ENCODE measurements around the gene FRMD4B.
"Not testable (repeated sequence)": the region's sequence is repeated elsewhere in the genome, so short reads cannot be mapped to it uniquely, and the experiment has no call there.

FRMD4B gene

DNA sequence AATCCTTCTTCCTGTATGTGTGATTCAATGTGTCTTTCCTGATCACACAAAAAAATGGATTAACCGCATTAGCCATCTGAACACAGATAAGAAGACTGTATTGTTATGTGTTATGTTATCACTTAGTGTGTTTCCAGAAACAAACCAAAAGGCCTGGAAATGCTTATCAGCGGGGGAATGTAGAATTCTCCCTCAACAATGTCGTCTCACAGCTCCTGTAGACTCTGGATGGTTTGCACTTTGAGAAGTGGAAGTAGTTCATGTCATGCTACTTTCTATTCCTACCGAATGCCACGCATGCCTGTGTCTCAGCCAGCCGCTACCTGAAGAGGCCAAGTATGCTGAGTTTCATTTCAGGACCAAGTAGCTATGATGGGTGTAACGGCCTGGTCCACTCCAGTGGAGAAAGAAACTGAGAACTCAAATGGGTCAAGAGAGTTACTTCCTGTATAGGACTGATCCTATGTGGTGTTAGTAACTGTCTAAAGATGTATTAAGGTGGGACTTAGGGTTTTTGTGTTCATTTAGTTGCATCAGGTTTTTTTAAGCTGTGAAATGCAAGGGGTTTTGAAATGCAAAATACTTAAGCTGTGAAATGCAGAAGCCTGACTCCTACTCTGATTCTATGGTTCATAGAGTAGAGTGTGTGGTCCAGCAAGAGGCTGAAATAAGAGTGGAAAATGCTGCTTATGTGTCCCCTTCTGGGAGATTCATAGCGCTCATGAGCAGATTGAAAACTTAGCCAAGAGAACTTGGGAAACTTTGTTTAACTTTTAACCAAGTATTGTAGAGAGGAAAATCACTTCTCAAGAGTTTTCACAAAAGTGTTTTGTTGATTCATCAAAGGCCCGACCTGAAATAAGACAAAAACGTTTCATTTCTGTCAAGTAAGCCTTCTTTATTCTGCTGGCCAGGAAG, 145.0 kb downstream of the FRMD4B start:
- no peak for DNase-seq (ENCODE audit: low spot score)

DNA sequence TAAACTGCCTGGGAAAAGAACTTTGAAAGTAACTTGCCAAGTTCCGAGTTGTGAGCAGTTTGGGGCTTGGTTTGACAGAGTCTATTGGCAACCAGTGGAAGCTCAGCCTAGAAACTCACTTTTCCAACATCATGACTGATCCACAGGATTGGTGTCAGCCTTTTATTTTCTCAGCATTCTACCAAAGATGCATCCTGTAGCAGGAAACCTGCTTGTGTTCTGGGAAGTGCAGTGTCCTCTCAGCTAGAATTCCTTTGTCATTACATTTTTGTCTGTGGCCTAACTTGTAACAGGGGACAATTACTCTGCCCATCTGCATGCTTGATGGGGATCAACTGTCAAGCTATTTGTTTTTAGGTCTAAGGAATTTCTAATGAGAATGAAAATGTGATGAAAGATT, 146.8 kb downstream of the FRMD4B start:
- DNase-seq (ENCODE audit: low spot score): no peak

DNA sequence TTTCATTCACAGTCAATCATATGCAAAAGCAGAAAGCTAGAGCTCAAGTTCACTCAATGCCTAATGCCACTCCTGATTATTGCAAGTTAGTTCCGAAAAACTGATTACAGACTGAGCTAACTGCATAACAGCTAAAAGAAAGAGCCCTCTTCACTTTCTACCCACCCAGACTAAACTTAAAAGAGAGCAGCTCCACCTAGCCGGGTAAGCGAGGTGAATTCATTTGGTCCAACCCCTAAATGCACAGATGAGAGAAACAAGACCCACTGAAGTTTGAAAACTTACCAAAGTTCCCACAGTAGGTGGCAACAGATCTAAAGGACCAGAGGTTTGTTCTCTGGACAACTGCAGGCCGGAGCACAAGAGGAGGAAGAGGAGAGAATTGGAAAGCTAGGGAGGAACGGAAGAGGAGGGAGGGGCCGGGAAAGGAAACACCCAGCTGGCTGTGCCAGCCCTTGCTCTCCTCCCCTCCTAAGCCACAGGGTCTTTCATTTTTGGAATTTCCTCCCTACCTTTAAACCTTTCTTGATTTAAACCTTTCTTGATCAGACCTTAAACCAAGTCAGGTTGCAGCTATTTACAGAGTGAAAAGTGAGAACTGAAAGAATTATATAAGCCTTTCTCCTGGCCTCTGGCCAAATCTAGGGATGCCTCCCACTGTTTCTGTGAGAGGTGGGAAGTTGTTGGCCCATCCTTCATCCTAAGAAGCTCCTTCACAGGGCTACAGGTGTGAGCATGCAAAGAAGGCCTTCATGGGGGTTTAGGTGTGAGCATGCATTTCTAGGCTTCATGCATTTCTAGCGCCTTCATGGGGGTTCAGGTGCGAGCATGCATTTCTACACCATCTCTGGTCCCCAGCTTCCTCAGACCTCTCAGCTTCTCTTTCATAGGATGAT, 148.8 kb downstream of the FRMD4B start:
- peak; percentile 3 for DNase-seq (ENCODE audit: low spot score)

DNA sequence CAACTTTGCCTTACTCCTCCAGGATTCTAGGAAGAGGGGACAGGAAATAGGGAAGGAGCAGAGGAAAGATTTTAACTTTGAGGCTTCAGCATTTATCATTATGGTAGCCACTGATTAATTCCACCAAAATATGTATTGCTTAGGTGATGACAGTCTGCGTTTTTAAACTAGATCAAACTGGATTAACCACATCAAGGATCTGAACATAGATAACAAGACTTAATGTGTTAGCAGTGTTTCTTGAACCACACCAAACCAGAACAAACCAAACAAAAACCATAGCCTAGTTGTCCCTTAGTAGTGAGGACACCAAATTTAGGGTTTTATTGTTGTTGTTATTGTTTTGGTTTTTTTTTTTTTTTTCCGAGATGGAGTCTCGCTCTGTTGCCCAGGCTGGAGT, 150.0 kb downstream of the FRMD4B start:
- DNase-seq (ENCODE audit: low spot score): peak; percentile 41

DNA sequence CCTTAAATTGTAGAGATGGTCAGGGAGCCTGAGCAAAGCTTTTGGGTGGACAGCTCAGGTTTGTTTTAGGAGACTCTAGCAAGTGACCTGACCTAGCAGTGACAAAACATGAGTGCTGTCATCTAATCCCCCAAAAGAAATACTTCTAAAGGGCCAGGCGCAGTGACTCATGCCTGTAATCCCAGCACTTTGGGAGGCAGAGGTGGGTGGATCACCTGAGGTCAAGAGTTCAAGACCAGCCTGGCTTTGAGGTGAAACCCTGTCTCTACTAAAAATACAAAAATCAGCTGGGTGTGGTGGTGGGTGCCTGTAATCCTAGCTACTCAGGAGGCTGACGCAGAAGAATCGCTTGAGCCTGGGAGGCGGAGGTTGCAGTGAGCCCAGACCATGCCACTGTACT, 150.7 kb downstream of the FRMD4B start:
- DNase-seq (ENCODE audit: low spot score): not testable (repeated sequence)

DNA sequence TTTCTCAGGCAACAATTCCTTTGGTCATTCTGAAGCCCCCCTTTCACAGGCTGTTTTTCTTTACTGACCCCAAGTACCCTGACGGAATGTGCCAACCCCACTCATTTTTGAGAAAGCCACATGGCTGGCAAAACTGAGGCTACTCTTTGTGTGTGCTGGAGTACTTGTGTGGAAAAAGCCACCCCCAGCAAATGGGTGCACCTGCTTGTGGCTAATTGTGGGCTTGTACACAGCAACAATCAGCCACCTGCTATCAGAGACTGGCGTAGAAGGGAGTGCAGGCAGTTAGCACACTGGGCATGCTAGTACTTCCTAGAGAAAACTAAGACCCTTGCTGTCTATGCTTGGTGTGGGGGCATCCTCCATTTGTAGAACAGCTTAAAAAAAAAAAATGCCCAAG, 153.4 kb downstream of the FRMD4B start:
- no peak for DNase-seq (ENCODE audit: low spot score)

DNA sequence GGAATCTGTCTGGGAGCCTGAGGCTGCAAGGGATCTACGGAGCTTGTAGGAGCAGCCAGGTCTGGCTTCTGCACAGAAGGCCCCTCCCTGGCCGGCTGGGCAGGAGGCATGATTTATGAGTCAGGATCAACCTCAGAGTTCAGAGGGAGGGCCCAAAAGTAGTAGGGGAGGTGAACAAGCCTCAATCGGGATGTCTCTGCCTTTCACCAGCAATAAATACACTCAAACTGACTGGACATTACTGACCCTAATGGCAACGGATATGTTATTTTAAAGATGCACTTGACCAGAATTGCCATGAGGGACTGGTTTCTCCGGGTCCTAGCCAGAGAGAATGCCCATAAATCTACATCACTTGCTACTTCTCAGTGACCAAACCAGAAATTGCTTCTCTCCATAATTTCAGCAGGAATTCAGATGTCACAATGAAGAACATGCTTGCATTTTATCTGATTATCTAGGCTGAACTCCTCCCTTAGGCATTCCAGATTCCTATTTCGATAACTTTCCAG, 153.9 kb downstream of the FRMD4B start:
- DNase-seq (ENCODE audit: low spot score): no peak

DNA sequence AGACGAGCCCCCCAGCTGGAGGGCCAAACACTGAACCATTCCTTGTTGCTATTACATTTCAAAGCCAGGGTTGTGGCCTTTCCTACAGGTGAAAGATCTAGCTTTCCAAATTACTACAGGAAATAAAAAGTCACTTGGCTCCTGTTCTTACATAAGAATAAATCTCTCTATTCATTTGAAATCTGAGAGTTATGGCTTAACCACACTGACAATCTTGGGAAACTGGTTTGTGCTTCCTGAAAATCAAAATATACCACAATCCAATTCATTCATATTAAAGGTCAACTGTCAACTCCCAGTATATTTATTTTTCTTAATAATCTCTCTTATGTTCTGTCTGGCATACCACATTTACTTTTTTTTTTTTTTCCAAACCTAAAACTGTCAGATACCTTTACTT, 159.8 kb downstream of the FRMD4B start:
- DNase-seq (ENCODE audit: low spot score): no peak

DNA sequence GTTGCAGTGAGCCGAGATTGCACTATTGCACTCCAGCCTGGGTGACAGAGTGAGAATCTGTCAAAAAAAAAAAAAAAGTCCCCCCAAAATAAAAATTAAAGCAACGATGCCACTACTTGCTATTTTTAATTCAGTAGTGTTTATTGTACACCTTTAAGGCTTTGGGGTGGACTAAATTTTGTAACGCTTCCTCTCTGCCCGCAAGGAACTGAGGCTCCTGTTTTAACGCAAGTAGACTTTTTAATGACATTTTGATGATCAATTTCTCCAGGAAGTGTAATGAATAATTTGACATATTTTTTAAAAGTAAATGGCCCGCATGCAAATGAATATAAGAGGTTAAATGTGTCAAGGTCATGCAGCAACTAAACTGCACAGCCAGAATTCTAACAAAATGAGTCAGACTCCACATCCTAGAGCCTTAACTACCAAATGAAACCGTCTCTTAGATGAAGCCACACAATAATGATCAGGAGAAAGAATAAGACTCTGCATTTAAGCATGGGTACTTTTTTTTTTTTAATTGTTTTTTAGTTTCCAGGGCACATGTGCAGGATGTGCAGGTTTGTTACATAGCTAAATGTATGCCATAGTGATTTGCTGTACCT, 166.7 kb downstream of the FRMD4B start:
- peak; percentile 29 for DNase-seq (ENCODE audit: low spot score)

DNA sequence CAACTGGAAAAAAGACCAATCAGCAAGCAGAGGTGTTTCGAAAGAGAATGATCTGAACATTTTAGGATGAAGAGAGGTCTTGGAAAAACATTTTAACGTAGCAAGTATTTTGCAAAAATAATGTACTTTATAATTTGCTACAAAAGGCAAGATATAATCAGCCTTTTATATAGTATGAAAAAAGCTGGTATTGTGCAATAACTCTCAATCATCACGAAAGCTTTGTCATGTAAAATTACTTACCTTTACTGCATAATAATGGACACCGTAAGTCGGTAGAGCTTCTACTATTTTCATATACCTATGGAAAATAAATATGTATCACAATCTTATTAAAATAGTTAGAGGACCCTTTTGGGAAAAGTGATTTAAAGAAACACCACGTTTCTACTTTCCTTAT, 167.8 kb downstream of the FRMD4B start:
- no peak for DNase-seq (ENCODE audit: low spot score)

DNA sequence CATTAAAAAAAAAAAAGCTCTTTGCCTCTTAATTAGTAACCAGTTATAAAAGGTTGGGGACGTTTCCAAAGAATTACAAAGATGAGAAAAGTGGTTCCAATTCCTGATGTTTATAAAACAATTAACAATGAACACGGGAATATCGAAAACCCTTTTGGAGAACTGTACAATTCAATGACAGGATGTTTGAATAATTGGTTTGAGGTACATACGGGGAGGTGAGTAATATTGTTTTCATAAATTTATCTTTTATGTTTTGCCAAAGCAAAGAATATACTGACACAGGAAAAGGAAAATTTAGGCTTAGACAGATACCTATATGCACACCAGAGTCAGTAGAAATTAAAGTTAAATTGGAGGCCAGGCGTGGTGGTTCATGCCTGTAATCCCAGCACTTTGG, 168.9 kb downstream of the FRMD4B start:
- no peak for DNase-seq (ENCODE audit: low spot score)

DNA sequence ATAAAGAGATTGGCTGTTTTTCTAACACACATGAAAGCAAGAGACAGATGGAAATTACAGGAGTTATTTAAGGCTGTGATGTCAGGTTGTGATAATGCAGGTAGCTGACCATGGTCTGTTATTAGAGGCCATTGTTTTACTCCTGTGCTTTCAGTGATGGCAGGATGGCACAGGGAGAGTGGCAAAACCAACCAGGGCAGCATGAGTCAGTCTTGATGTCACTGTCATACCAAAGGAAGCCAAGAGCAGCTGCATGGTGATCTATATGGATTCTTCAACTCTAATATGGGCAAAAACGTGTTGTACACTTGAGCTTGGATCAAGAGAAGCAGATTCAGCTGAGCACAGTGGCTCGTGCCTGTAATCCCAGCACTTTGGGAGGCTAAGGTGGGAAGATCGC, 171.6 kb downstream of the FRMD4B start:
- DNase-seq (ENCODE audit: low spot score): no peak

DNA sequence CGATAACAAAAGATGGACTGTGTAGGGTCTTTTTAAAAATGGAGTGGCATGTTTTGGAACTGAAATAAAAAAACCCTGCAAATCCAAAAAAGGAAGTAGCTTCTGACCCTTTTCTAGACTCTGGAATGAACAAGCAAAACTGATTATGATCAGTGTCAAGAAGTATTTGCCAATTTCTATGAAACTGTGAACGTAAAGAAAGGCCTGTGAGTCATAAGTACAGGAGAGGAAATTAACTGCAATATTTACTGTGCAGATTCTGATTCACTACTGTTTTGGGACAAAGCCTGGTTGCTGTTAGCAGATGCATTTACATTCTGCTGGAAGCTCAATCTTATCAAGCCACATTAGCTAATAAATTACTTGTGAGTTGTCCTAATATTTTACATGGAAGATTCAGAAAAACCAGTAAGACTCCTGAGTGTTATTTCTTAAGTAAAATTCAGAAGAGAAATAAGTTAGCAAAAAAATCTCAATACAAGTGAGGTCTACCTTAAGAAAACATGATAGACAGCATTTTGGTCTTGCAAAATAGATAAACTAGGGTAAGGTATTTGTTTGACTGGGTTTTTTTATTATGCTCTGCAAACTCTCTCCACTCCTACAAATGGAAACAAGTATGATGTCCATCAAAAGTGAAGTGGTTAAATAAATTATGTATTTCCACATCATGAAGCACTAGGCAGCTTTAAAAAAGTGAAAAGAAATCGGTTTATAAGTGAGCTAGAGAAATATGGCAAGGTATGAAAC, 173.3 kb downstream of the FRMD4B start:
- DNase-seq (ENCODE audit: low spot score): peak; percentile 46

DNA sequence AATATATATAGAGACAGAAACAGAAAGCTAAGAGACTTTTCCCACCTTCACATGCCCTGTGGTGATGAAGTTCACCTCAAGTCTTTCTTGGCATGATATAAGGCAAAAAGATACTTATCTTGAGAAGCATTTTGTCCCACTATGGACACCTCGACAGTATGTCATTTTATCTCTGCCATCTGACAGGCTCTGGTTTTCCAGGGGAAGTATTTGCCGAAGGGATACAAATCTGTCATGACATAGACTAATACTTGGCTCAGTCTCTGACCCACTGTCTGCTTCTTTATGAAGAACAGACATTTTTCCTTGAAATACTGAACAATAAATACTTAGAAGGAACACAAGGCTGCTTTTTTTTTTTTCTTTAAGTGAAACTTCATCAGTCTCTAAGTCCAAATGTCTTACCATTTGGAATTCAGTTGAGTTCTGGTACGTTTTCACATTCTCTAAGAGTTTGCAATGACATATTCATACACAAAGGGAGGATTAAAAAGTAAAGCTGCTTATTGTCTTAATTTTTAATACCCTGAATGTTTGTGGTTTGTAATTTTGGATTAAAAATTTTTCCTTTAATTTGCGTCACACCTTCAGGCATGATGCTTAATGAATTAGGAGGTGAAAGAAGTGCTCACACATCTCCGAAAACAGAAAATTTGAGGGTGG, 175.7 kb downstream of the FRMD4B start:
- DNase-seq (ENCODE audit: low spot score): no peak

DNA sequence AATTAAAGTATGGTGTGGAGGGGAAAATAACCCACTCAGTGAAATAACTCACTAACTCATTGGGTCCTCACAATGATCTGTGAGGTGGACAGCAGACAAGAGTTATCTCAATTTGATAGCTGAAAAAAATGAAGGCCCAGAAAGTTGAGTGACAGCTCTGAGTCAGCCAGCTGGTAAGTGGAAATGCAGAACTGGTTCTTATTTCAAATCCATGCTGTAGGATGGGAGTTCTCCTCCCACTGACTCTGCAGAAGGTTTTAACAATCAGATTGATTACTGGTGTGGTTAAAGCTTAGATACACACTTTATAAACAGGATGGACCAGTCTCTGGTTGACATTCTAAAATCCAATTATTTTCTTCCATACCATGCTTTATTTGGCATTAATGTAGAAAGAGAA, 176.5 kb downstream of the FRMD4B start:
- DNase-seq (ENCODE audit: low spot score): no peak

DNA sequence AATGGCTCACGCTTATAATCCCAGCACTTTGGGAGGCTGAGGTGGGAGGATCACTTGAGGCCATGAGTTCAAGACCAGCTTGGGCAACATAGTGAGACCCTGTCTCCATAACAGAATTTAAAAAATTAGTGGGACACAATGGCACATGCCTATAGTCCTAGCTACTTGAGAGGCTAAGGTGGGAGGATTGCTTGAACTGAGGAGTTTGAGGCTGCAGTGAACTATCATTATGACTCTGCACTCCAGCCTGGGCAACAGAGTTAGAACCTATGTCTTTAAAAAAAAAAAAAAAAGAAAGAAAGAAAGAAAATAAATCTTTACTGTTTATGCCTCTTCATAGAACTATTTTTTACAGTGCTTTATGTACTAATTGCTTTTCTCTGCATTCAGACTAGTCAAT, 178.9 kb downstream of the FRMD4B start:
- DNase-seq (ENCODE audit: low spot score): no peak

DNA sequence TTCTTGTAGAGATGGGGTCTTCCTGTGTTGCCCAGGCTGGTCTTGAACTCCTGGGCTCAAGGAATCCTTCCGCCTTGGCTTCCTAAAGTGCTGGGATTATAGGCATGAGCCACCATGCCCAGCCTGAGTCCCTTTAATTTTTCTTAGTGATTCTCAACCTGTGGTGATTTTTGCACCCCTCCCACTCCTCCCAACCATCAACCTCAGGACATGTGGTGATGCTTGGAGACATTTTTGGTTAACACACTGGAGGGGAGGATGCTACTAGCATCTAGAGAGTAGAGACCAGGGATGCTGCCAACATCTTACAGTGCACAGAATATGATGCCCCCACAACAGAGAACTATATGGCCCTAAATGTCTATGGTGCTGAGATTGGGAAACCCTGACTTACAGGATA, 180.5 kb downstream of the FRMD4B start:
- DNase-seq (ENCODE audit: low spot score): no peak

DNA sequence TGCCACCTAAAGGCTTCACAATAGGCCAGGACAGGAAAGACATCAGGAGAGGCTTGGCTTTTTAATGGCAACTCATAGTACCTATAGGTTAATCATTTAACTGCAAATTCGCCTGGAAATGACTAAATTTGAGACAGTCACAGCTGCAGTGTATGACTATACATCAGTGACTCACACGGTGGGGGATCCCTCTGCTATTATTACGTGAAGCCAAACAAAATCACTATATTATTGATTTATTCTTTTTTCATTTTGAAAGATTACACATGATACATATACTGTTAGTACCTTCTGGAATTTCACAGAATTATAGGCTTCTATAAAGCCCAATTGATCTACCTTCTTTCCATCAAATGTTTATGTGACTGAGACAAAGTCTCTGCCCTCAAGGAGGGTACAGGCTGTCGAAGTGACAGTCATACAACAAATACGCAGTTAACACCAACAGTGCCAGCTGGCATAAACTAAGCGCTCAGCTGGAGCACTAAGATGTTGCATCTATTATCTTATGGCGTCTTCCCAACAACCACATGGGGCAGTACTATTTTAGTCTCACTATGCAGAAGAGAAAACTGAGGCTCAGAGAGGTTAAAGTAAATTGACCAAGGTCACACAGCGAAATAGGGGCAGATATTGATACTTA, 181.5 kb downstream of the FRMD4B start:
- DNase-seq (ENCODE audit: low spot score): peak; percentile 58

DNA sequence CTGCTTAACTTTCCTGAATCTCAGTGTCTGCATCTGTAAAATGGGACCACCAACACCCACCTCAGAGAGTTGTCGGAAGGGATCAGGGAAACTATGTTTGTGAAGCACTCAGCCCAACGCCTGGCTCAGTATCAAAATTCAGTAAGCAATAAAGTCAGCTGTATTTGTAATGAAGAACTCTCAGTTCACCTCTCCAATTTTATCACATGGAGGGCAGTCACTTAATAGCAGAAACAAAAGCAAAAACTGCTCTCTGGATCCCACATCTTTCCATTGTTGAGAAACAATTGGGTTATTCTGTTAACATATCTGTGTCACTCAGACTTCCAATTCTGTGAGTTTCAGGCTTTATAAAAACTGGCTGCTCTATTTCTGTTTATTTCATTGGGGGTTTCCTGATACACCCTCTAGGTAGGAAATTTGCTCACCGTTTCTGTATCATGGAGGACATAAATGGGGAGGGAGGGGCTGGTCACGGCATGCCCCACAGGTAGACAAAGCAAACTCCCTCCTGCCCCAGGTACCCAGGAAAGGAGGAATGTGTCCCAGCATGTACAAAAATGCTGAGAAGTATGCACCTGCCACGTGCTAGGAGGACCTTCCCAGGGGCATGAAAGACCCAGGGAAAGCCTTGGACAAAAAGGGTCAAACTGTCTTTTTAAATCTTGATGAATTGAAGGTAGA, 182.1 kb downstream of the FRMD4B start:
- DNase-seq (ENCODE audit: low spot score): peak; percentile 20

DNA sequence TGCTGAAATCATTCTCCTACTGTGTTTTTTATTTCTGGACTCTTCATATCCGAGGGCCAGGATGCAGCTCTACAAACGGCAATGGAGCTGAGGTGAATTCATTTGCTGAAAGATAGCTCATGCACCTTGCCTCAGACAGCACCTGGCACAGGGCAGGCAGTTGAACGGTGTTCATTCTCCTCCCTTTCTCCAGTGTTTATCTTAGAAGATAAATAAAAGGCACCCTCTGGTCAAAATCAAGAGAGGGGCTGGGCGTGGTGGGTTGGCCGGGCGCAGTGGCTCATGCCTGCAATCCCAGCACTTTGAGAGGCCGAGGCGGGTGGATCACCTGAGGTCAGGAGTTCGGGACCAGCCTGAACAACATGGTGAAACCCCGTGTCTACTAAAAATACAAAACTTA, 184.2 kb downstream of the FRMD4B start:
- DNase-seq (ENCODE audit: low spot score): no peak
